Mammary epithelial cell (primary cell): Measurements from ENCODE around the gene TMED5.

ENCODE experiments used
- EZH2 ChIP-seq: IDR thresholded peaks from 2 replicates; pipeline ENCODE4 v1.6.1; 2012; ENCODE audit warnings: low read length, inconsistent platforms, borderline replicate concordance
- TF ChIP-seq, protein P1 (sequence below), 2 donors: IDR thresholded peaks in 1 of 2; conservative IDR thresholded peaks in 1 of 2; 2 replicates each; pipeline ENCODE4 v1.5.1; 2011 to 2012; ENCODE audit warnings: inconsistent platforms in 2 of 2, low read length in 2 of 2, mild to moderate bottlenecking in 2 of 2, control low read depth in 1 of 2, low read depth in 1 of 2; ENCODE audit not compliant: insufficient read depth in 1 of 2; ENCODE audit errors: extremely low read depth in 1 of 2

DNA sequence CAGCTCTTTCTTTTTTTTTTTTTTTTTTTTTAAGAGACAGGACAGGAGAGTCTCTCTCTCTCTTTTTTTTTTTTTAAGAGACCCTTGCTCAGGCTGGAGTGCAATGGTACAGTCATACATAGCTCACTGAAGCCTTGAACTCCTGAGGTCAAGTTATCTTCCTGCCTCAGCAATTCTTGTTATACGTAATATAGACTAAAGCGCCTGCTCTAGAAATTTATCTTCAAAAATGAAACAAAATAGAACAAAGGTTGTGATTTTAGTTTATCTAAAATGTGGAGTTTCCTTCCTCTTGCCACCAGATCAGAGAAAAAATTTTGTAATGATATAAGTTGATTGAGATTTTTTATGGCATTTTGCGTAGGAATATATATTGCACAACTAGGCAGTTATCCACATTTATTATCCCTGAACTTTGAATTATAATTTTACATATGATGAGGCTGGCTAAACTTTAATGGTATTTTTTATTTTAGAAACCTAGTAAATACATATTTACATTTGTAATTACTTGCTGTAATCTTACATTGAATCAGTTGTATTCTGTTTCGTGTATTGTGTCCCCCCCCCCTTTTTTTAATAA, 56.9 kb downstream of the TMED5 start:
- TF ChIP-seq, protein P1, sequence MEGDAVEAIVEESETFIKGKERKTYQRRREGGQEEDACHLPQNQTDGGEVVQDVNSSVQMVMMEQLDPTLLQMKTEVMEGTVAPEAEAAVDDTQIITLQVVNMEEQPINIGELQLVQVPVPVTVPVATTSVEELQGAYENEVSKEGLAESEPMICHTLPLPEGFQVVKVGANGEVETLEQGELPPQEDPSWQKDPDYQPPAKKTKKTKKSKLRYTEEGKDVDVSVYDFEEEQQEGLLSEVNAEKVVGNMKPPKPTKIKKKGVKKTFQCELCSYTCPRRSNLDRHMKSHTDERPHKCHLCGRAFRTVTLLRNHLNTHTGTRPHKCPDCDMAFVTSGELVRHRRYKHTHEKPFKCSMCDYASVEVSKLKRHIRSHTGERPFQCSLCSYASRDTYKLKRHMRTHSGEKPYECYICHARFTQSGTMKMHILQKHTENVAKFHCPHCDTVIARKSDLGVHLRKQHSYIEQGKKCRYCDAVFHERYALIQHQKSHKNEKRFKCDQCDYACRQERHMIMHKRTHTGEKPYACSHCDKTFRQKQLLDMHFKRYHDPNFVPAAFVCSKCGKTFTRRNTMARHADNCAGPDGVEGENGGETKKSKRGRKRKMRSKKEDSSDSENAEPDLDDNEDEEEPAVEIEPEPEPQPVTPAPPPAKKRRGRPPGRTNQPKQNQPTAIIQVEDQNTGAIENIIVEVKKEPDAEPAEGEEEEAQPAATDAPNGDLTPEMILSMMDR (conservative IDR thresholded peaks at IDR 0.05 in 1 of 2, IDR thresholded peaks at IDR 0.05 in 1 of 2; ENCODE audit: extremely low read depth in 1 of 2, insufficient read depth in 1 of 2, low read depth in 1 of 2, low read length in 2 of 2) = no peak
- TF ChIP-seq EZH2 = no peak
